NCI-H1092 treated with DMSO at 0.1 percent for 48 hours (cell line): ENCODE data around the gene LPP.

Experiments used
- DNase-seq: peaks from one replicate; lab custom pipeline; 2025; lab: John Stamatoyannopoulos, UW

LPP gene

GRCh38 chr3:188792793-188793192 lies 638.8 kb downstream of the LPP start:
- no peak for DNase-seq

- no peak for DNase-seq
Observed at GRCh38 chr3:188796122-188796631, 642.2 kb downstream of the LPP start.

GRCh38 chr3:188797045-188797444 lies 643.1 kb downstream of the LPP start:
- no peak for DNase-seq

DNA sequence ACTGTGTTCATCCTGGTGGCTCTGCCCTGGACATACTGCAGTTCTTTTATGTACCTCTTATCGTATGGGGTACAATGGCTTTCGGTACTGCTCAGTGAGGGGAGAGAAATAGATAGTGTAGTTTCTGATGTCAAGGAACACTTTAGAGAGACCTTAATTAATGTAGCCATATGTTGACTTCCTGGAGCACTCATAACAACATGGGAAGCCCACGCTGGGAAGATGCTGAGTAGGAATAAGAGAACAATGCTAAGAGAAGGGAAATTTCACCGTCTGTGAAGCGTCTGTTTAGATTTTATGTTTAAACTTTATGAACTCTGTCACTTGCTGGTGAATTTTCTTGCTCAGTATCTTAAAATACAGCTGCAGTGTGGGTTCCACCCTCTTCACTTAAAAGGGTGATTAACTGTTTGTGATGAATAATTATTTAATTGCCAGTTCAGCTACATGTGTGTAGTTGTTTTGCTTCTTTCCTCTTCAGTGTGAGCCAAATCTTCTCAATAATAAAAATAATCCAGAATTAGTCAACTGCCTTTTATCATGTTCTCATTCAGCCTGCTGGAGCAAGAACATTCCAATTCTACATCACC lies 644.7 kb downstream of the LPP start:
- DNase-seq = no peak

DNA sequence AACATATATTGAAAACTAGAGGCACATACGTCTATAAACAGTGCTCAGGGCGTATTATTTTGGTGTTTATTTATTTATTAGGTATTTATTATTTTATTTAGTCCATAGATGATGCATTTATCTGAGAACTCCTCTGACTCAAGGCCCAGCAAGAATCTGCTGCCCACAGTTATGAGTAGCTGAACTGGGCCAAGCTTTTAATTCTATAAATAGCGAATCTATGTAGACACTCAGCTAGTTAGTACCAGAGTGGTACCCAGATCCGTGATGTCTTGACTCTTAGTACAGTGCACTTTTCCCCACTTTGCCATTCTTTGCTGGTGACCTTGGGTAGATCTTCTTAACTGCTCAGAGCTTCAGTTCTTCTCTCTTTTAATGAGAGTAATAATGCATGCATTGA lies 647.4 kb downstream of the LPP start:
- DNase-seq = no peak

GRCh38 chr3:188802645-188803044 lies 648.7 kb downstream of the LPP start:
- no peak for DNase-seq

- DNase-seq = peak; percentile 2
Observed at GRCh38 chr3:188807006-188807405, 653.0 kb downstream of the LPP start.

DNA sequence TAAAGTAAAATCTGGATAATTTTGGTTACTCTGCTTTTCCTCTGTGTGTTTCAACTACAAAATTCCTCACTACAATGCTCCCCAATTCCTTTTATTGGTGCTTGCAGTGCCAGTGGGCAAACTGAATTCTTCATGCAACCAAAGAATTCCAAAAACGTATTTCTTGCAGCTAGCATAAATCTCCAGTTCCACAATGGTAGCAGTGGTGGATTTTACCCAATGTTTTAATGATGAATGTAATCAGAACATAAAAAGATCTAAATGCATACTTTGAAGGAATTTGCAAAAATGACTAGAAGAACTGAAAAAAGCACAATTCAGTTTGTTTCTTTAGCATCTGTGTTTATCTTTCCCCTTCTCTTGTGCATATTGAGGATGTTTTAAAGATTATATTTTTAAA lies 658.2 kb downstream of the LPP start:
- no peak for DNase-seq

DNA sequence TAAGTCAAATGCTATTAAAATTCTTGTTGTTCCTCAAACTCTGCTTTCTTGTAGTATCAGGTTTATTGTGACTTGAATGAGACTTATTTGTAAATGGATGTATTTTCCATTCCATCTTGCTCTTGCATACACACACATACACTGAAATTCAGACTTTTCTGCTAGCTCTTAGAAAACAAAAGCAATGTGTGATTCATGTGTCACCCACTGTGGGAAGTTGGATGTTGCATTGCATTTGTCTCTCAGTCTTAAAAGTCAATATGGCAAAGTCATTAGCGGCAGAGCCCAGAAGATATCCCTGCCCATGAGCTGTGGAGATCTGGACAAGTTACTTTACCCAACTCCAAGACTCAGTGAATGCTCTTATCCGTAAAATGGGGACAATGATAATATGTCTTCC lies 660.6 kb downstream of the LPP start:
- DNase-seq = no peak

DNA sequence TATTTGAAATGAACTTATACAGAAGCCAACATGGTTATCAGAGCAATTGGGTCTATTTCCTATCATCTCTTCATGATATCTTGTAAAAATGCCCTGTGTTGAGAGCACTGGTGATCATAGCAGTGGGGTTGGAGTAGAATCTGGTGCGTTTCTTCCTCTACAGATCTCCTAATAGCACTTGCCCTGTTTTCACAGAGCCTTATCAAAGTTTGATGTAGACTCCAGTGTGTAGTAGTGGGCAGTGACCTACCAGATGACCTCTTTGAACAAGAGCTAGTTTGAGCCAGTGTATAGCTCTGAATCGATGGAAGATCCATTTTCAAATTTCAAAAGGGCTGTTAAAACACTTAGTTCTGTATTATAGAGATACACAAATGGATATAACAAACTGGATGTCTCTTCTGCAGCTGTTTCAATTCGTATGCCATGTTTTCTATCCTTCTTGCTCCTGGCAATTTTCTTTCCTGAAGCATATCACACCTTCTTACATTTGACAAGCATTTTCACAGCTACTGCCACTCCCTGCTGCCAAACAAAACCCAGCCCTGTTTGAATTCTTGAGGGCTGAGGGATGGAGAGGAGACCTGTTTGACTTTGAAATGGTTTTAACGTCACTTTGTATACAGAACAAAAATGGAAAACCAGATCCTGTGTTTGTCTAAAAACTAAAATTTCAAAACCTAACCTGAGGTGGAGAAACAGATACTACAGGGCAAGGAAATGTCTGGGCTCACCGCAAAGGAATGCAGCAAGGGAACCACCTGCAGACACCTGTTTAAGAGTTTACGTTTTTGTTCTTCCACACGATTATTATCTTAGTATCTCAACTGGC lies 663.4 kb downstream of the LPP start:
- DNase-seq = no peak

DNA sequence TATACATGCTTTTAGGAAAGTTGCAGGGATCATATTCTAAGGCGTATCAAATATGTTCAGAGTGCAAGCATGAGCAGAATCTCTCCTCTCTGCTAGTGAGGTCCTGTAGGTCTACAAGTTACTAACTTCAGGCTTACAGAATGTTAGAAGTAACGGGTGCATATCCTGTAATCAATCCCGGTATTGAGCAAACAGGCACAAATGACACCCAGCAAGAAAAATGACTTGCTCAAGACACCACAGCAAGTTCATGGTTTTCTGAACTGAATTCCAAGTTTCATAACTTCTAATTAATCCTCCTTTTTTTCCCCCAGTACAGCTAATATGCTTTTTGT lies 663.9 kb downstream of the LPP start:
- no peak for DNase-seq

- no peak for DNase-seq
Observed at GRCh38 chr3:188818282-188818681, 664.3 kb downstream of the LPP start.

DNA sequence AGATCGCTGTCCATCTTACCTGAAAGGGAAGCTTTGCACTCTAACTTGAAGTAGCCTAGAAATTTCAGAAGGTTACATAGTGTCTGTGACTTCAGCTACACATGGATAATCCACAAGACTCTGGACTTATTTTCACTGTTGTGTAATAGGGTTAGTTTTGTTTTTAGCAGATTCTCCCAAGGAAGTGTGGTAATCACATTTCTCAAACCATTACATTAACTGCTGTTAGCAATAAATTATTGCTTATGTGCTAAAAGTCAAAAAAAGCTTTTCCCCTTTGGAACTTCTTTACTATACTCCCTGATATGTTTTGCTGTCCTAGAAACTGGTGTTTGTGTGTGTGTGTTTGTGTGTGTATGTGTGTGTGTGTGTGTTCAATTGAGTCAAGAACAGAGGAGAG lies 666.0 kb downstream of the LPP start:
- DNase-seq = no peak

DNA sequence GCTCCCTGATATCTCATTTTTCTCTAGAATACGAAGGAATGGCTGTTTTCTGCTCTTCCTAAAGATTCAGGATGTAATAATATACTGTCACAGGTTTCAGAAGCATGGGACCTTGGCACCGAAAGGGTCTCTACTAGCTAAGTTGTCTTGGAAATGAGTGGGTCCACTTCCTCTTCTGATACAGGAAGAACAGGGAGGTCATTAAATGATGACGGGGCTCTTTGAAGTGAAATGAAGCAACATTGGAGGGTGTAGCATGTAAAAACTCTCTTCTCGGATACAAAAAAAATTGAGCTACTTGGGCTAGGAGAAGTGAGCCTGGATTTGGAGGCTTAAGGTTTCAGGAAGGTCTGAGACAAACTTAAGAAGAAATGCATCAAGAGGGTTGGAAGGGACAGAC lies 668.0 kb downstream of the LPP start:
- DNase-seq = no peak

DNA sequence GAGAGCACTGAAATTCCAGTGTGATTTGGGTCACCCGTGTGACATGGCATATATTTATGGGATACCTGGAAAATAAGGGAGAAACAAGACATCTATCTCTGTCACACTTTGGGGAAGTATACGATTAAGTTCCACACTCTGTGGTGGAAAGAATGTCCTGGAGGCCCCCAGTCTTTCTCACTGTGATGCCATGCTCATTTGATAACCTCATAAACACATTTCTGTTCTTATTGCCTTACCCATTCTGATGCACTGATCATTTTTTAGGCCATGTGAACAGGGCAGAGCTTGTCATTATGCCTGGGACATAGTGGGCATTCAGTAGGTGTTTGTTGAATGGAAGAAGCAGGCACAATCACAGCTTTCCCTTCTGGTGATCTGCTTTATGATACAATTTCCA lies 668.5 kb downstream of the LPP start:
- DNase-seq = no peak

GRCh38 chr3:188824566-188824965 lies 670.6 kb downstream of the LPP start:
- DNase-seq = no peak

GRCh38 chr3:188825901-188826300 lies 671.9 kb downstream of the LPP start:
- DNase-seq = no peak

DNA sequence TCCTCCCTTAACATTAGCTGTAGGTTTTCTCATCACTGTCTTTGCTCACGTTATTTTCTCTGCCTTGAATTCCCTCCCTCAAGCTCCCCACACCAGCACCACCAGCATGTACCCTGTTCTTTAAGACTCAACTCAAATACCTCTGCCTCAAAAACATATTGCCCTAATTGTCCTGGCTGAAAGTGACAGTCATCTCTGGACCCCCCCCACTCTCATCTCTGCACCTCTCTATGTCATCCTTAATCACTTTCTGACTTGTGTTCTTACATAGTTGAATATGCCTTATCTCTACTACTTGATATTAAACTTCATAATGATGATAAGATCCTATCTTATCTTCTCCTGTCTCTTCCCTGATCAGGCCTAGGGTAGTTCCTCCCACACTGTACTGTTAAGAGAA lies 672.6 kb downstream of the LPP start:
- no peak for DNase-seq

DNA sequence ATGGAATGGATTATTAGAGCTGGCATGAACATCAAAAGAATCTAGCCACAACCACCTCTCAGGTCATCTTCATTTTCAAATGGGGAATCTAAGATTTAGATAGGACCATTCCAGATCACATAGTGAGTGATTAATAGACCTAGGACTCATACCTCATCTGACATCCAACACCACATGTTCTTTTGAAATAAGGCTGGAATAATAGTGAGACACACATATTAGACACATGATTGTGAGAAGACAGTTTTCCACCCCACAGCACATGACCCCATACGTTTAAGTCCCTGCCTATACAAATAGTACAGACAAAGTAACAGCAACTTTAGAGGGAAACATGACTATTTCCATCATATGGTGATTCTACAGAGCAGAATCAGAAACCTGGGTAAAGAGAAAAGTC lies 673.1 kb downstream of the LPP start:
- no peak for DNase-seq

GRCh38 chr3:188827576-188827975 lies 673.6 kb downstream of the LPP start:
- no peak for DNase-seq

- DNase-seq = no peak
Observed at GRCh38 chr3:188829130-188829529, 675.2 kb downstream of the LPP start.

DNA sequence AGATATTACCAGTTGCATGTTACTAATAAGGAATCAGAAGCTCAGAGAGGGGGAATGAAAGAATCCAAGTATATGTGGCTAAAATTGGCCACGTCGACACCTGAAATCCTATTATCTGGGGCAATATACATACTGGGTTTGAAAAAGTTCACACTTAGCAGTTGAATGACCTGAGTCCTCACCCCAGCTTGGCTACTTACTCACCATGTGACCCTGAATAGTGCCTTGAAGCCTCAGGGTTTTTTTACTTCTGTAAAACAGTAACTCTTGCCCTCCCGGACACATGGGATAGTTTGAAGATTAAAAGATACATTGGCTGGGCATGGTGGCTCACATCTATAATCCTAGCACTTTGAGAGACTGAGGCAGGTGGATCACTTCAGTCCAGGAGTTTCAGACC lies 675.6 kb downstream of the LPP start:
- DNase-seq = no peak

GRCh38 chr3:188830893-188831292 lies 676.9 kb downstream of the LPP start:
- DNase-seq = no peak

DNA sequence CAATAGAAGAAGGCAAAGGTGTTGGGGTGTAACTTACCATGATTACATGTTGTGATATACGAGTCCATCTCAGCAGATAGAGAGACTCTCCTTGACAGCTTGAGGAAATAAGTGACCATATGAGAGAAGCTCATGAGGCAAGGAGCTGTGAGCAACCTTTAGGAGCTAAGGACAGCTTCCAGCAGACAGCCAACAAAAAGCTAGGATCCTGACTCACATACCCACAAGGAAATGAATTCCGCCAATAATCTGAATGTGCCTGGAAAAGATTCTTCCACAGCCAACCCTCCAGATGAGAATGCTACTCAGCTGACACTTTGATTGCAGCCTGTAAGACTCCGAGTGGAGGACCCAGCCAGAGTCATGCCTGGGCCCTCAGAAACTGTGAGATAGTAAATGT lies 678.2 kb downstream of the LPP start:
- no peak for DNase-seq
